Kasumi-1 (cell line): Measurements from ENCODE around the gene ARHGEF10L.

Experiments used
- DNase-seq, 2 experiments: peaks; one replicate each; lab custom pipeline; 2025; lab: John Stamatoyannopoulos, UW

The ARHGEF10L gene

GRCh38 chr1:17546946-17547670, 7.6 kb downstream of the ARHGEF10L start:
- no peak for DNase-seq

- DNase-seq = no peak
Observed at GRCh38 chr1:17549384-17549783, 9.9 kb downstream of the ARHGEF10L start.

- DNase-seq = no peak
Observed at GRCh38 chr1:17550729-17551584, 11.5 kb downstream of the ARHGEF10L start.

GRCh38 chr1:17551755-17552234, 12.3 kb downstream of the ARHGEF10L start:
- DNase-seq = no peak

- no peak for DNase-seq
Observed at GRCh38 chr1:17553975-17554700, 14.6 kb downstream of the ARHGEF10L start.

GRCh38 chr1:17554954-17555353, 15.5 kb downstream of the ARHGEF10L start:
- no peak for DNase-seq

GRCh38 chr1:17557986-17558385, 18.5 kb downstream of the ARHGEF10L start:
- DNase-seq = no peak

- DNase-seq = no peak
Observed at GRCh38 chr1:17558541-17558940, 19.0 kb downstream of the ARHGEF10L start.

- no peak for DNase-seq
Observed at GRCh38 chr1:17558954-17559614, 19.6 kb downstream of the ARHGEF10L start.

- no peak for DNase-seq
Observed at GRCh38 chr1:17559615-17560419, 20.3 kb downstream of the ARHGEF10L start.

- no peak for DNase-seq
Observed at GRCh38 chr1:17561247-17561548, 21.7 kb downstream of the ARHGEF10L start.

- no peak for DNase-seq
Observed at GRCh38 chr1:17561561-17561985, 22.1 kb downstream of the ARHGEF10L start.

GRCh38 chr1:17562375-17562774, 22.9 kb downstream of the ARHGEF10L start:
- DNase-seq = no peak

- no peak for DNase-seq
Observed at GRCh38 chr1:17563494-17564281, 24.2 kb downstream of the ARHGEF10L start.

GRCh38 chr1:17564458-17565393, 25.2 kb downstream of the ARHGEF10L start:
- no peak for DNase-seq

GRCh38 chr1:17565461-17566252, 26.2 kb downstream of the ARHGEF10L start:
- no peak for DNase-seq

GRCh38 chr1:17566417-17566816, 26.9 kb downstream of the ARHGEF10L start:
- no peak for DNase-seq

GRCh38 chr1:17566892-17567291, 27.4 kb downstream of the ARHGEF10L start:
- DNase-seq = no peak
